HG02623 (cell line): ENCODE results near the gene CACNA1F.
A peak's percentile ranks its signal among the peaks of the same experiment; 100 is the strongest.

Experiments used
- ATAC-seq: cut with Tn5 transposase; IDR thresholded peaks from one replicate; pipeline ENCODE4 v1.9.1; 2021; ENCODE audit warnings: moderate library complexity; ENCODE audit not compliant: unreplicated experiment

CACNA1F gene

GRCh38 chrX:49199906-49200771 lies 33.0 kb downstream of the CACNA1F start, which contains the start of gene SYP:
SYP (minus strand) TSS chrX:49200193; CDS start chrX:49200186, 7 bp downstream.
- ATAC-seq, result peak; percentile 96

GRCh38 chrX:49199315-49199595 lies 33.9 kb downstream of the CACNA1F start:
- ATAC-seq, result no peak

- no peak for ATAC-seq
These were observed 34.4 kb downstream of the CACNA1F start for GRCh38 chrX:49198540-49199314.

GRCh38 chrX:49197543-49198087 lies 35.5 kb downstream of the CACNA1F start:
- ATAC-seq, result no peak

- ATAC-seq, result no peak
These were observed 39.6 kb downstream of the CACNA1F start for GRCh38 chrX:49193542-49193964.

- ATAC-seq, result no peak
These were observed 40.3 kb downstream of the CACNA1F start for GRCh38 chrX:49192722-49193328.

GRCh38 chrX:49191574-49192011 lies 41.5 kb downstream of the CACNA1F start:
- peak; percentile 3 for ATAC-seq

GRCh38 chrX:49190821-49191573 lies 42.1 kb downstream of the CACNA1F start:
- ATAC-seq, result peak; percentile 89

GRCh38 chrX:49189606-49190005 lies 43.5 kb downstream of the CACNA1F start:
- no peak for ATAC-seq

- ATAC-seq, result no peak
These were observed 44.6 kb downstream of the CACNA1F start for GRCh38 chrX:49188468-49189076.

GRCh38 chrX:49187526-49187925 lies 45.6 kb downstream of the CACNA1F start:
- no peak for ATAC-seq

GRCh38 chrX:49187028-49187394 lies 46.1 kb downstream of the CACNA1F start:
- ATAC-seq, result no peak

- no peak for ATAC-seq
These were observed 46.8 kb downstream of the CACNA1F start, which contains the start of gene PRICKLE3 for GRCh38 chrX:49186125-49187027. PRICKLE3 (minus strand) TSS chrX:49186373; CDS start chrX:49186297, 76 bp downstream.

- no peak for ATAC-seq
These were observed 48.6 kb downstream of the CACNA1F start for GRCh38 chrX:49184294-49185281.

- ATAC-seq, result no peak
These were observed 49.3 kb downstream of the CACNA1F start for GRCh38 chrX:49183701-49184281.

GRCh38 chrX:49179358-49179757 lies 53.8 kb downstream of the CACNA1F start:
- ATAC-seq, result no peak

GRCh38 chrX:49178537-49178936 lies 54.6 kb downstream of the CACNA1F start:
- ATAC-seq, result no peak
